ENCODE data around the gene USHBP1. TPM values are rescaled to one million over a fixed set of nuclear protein-coding genes. Genes with fewer than 3 reads are reported as not detected.

Gene USHBP1
- total and polyA plus RNA-seq, 2 of the 13 experiments (the other 11 are each of a cell fraction or from before 2014, with no cell fraction given) = 0.15 to 1.5 TPM

DNA sequence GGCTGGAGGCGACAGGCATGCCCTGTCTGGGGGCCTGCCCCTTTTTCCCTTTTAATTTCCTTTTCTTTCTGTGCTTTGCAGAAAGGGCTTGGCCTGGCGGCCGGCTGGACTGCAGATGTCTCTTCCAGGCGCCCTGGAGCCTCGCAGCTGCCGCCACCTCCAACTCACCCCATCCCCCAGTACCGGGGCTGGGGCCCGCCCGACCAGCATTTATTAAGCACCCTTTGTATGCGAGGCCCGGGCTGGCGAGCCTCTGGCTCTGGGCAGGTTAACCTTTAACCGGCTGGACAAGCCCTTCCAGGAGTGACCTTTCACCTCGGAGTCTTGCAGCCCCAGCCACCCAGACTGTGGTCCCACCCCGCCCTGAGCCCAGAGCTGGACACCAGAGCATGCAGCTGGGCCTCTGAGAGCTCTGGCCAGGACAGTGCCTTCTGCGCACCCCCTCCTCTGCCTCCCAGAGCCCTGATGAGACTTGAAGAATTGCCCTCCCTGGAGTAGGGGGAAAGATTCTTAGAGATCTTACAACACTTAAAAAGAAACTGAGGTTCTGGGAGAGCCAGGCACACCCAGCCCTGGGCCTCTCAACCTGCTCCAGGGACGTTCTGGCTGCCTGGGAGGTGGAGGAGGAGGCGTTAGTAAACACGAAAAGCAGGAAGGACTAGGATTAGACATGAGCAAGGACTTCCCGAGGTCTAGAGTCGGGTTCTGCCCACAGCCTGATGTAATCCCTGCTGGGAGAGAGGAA is 17.7 kb downstream of the USHBP1 start (continued):
- TF ChIP-seq ZNF652 (CRISPR knock-in tag; IDR thresholded peaks at IDR 0.05; ENCODE audit: borderline replicate concordance, low read depth) (peak; percentile 58; the same call in 1 of the 2 replicates), RCOR2 (CRISPR knock-in tag; IDR thresholded peaks at IDR 0.05) (peak; percentile 79), NBN (conservative IDR thresholded peaks at IDR 0.05) (no peak), RBFOX2 (IDR thresholded peaks at IDR 0.05; ENCODE audit: low read depth, low read length) (peak; percentile 62), RXRB (CRISPR knock-in tag; IDR thresholded peaks at IDR 0.05; ENCODE audit: borderline replicate concordance) (peak; percentile 41; the same call in 1 of the 2 replicates), SOX6 (IDR thresholded peaks at IDR 0.05) (no peak), SOX6 (CRISPR knock-in tag; IDR thresholded peaks at IDR 0.05) (peak; percentile 34; the same call in 1 of the 2 replicates), ISX (CRISPR knock-in tag; conservative IDR thresholded peaks at IDR 0.05) (no peak), ZNF768 (CRISPR knock-in tag; IDR thresholded peaks at IDR 0.05) (peak; percentile 48; the same call in 1 of the 2 replicates), ZNF816 (CRISPR knock-in tag; IDR thresholded peaks at IDR 0.05; ENCODE audit: borderline replicate concordance) (0 out of 2 replicates have a peak, but pooled peaks have one; percentile 13), TCF12 (IDR thresholded peaks at IDR 0.05) (no peak), TCF12 (CRISPR knock-in tag; IDR thresholded peaks at IDR 0.05) (no peak), ZNF660 (CRISPR knock-in tag; IDR thresholded peaks at IDR 0.05; ENCODE audit: borderline replicate concordance, low read depth) (no peak), ZKSCAN1 (IDR thresholded peaks at IDR 0.05; ENCODE audit: low read length) (no peak), HNF4G (IDR thresholded peaks at IDR 0.05; ENCODE audit: borderline replicate concordance, low read depth, low read length) (peak; percentile 28; the same call in 1 of the 2 replicates), HNF4G (CRISPR knock-in tag; IDR thresholded peaks at IDR 0.05; ENCODE audit: borderline replicate concordance, low read depth) (no peak), SIN3A (IDR thresholded peaks at IDR 0.05; ENCODE audit: borderline replicate concordance, low read depth, low read length) (0 out of 2 replicates have a peak, but pooled peaks have one; percentile 43), ZNF773 (CRISPR knock-in tag; IDR thresholded peaks at IDR 0.05; ENCODE audit: borderline replicate concordance) (no peak), MXD4 (CRISPR knock-in tag; IDR thresholded peaks at IDR 0.05) (0 out of 2 replicates have a peak, but pooled peaks have one; percentile 33), NR2F1 (CRISPR knock-in tag; IDR thresholded peaks at IDR 0.05) (peak; percentile 69 to 78), YEATS4 (CRISPR knock-in tag; IDR thresholded peaks at IDR 0.05; ENCODE audit: borderline replicate concordance) (peak; percentile 62), NAIF1 (CRISPR knock-in tag; IDR thresholded peaks at IDR 0.05; ENCODE audit: borderline replicate concordance) (no peak)
- TF ChIP-seq, protein P1, sequence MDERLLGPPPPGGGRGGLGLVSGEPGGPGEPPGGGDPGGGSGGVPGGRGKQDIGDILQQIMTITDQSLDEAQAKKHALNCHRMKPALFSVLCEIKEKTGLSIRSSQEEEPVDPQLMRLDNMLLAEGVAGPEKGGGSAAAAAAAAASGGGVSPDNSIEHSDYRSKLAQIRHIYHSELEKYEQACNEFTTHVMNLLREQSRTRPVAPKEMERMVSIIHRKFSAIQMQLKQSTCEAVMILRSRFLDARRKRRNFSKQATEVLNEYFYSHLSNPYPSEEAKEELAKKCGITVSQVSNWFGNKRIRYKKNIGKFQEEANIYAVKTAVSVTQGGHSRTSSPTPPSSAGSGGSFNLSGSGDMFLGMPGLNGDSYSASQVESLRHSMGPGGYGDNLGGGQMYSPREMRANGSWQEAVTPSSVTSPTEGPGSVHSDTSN (CRISPR knock-in tag; IDR thresholded peaks at IDR 0.05) = no peak
- TF ChIP-seq, protein P2, sequence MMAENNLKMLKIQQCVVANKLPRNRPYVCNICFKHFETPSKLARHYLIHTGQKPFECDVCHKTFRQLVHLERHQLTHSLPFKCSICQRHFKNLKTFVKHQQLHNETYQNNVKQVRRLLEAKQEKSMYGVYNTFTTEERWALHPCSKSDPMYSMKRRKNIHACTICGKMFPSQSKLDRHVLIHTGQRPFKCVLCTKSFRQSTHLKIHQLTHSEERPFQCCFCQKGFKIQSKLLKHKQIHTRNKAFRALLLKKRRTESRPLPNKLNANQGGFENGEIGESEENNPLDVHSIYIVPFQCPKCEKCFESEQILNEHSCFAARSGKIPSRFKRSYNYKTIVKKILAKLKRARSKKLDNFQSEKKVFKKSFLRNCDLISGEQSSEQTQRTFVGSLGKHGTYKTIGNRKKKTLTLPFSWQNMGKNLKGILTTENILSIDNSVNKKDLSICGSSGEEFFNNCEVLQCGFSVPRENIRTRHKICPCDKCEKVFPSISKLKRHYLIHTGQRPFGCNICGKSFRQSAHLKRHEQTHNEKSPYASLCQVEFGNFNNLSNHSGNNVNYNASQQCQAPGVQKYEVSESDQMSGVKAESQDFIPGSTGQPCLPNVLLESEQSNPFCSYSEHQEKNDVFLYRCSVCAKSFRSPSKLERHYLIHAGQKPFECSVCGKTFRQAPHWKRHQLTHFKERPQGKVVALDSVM (CRISPR knock-in tag; IDR thresholded peaks at IDR 0.05) = peak; percentile 69; the same call in 1 of the 2 replicates
- TF ChIP-seq, protein P3, sequence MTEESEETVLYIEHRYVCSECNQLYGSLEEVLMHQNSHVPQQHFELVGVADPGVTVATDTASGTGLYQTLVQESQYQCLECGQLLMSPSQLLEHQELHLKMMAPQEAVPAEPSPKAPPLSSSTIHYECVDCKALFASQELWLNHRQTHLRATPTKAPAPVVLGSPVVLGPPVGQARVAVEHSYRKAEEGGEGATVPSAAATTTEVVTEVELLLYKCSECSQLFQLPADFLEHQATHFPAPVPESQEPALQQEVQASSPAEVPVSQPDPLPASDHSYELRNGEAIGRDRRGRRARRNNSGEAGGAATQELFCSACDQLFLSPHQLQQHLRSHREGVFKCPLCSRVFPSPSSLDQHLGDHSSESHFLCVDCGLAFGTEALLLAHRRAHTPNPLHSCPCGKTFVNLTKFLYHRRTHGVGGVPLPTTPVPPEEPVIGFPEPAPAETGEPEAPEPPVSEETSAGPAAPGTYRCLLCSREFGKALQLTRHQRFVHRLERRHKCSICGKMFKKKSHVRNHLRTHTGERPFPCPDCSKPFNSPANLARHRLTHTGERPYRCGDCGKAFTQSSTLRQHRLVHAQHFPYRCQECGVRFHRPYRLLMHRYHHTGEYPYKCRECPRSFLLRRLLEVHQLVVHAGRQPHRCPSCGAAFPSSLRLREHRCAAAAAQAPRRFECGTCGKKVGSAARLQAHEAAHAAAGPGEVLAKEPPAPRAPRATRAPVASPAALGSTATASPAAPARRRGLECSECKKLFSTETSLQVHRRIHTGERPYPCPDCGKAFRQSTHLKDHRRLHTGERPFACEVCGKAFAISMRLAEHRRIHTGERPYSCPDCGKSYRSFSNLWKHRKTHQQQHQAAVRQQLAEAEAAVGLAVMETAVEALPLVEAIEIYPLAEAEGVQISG (CRISPR knock-in tag; IDR thresholded peaks at IDR 0.05) = peak; percentile 42; the same call in 1 of the 2 replicates

Data from HepG2 (cell line).